CMK (cell line): ENCODE data around the gene ARL2BP.
"Not testable (repeated sequence)": the region's sequence is repeated elsewhere in the genome, so short reads cannot be mapped to it uniquely, and the experiment has no call there.

Source experiments
- DNase-seq: peaks from one replicate; pipeline ENCODE4 v3.0.0-alpha.2; 2010; ENCODE audit warnings: low read depth

Gene ARL2BP

GRCh38 chr16:57263541-57264351 lies 18.7 kb downstream of the ARL2BP start:
- no peak for DNase-seq

GRCh38 chr16:57264381-57264780 lies 19.3 kb downstream of the ARL2BP start:
- no peak for DNase-seq

GRCh38 chr16:57264950-57265371 lies 19.9 kb downstream of the ARL2BP start:
- no peak for DNase-seq

GRCh38 chr16:57265850-57266530 lies 20.9 kb downstream of the ARL2BP start:
- DNase-seq = no peak

- no peak for DNase-seq
Measured at GRCh38 chr16:57266531-57267260, 21.6 kb downstream of the ARL2BP start.

- DNase-seq = not testable (repeated sequence)
Measured at GRCh38 chr16:57267343-57267742, 22.3 kb downstream of the ARL2BP start.

GRCh38 chr16:57268804-57269800 lies 24.0 kb downstream of the ARL2BP start:
- DNase-seq = no peak

GRCh38 chr16:57270221-57271062 lies 25.4 kb downstream of the ARL2BP start:
- no peak for DNase-seq

GRCh38 chr16:57271063-57271345 lies 25.9 kb downstream of the ARL2BP start:
- DNase-seq = no peak

- DNase-seq = no peak
Measured at GRCh38 chr16:57271867-57272495, 26.9 kb downstream of the ARL2BP start.

- DNase-seq = no peak
Measured at GRCh38 chr16:57273359-57273758, 28.3 kb downstream of the ARL2BP start.

- DNase-seq = no peak
Measured at GRCh38 chr16:57273826-57274225, 28.8 kb downstream of the ARL2BP start.

- DNase-seq = not testable (repeated sequence)
Measured at GRCh38 chr16:57275946-57276345, 30.9 kb downstream of the ARL2BP start.

- DNase-seq = peak; percentile 70
Measured at GRCh38 chr16:57276596-57276995, 31.5 kb downstream of the ARL2BP start.

GRCh38 chr16:57277586-57277985 lies 32.5 kb downstream of the ARL2BP start:
- no peak for DNase-seq

GRCh38 chr16:57278494-57278893 lies 33.4 kb downstream of the ARL2BP start:
- DNase-seq = no peak

GRCh38 chr16:57279780-57280638 lies 35.0 kb downstream of the ARL2BP start:
- no peak for DNase-seq

GRCh38 chr16:57281791-57282190 lies 36.7 kb downstream of the ARL2BP start:
- no peak for DNase-seq

- DNase-seq = no peak
Measured at GRCh38 chr16:57282510-57283213, 37.6 kb downstream of the ARL2BP start.
